ENCODE results near the gene EPHB6.

The EPHB6 gene, protein sequence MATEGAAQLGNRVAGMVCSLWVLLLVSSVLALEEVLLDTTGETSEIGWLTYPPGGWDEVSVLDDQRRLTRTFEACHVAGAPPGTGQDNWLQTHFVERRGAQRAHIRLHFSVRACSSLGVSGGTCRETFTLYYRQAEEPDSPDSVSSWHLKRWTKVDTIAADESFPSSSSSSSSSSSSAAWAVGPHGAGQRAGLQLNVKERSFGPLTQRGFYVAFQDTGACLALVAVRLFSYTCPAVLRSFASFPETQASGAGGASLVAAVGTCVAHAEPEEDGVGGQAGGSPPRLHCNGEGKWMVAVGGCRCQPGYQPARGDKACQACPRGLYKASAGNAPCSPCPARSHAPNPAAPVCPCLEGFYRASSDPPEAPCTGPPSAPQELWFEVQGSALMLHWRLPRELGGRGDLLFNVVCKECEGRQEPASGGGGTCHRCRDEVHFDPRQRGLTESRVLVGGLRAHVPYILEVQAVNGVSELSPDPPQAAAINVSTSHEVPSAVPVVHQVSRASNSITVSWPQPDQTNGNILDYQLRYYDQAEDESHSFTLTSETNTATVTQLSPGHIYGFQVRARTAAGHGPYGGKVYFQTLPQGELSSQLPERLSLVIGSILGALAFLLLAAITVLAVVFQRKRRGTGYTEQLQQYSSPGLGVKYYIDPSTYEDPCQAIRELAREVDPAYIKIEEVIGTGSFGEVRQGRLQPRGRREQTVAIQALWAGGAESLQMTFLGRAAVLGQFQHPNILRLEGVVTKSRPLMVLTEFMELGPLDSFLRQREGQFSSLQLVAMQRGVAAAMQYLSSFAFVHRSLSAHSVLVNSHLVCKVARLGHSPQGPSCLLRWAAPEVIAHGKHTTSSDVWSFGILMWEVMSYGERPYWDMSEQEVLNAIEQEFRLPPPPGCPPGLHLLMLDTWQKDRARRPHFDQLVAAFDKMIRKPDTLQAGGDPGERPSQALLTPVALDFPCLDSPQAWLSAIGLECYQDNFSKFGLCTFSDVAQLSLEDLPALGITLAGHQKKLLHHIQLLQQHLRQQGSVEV

DNA sequence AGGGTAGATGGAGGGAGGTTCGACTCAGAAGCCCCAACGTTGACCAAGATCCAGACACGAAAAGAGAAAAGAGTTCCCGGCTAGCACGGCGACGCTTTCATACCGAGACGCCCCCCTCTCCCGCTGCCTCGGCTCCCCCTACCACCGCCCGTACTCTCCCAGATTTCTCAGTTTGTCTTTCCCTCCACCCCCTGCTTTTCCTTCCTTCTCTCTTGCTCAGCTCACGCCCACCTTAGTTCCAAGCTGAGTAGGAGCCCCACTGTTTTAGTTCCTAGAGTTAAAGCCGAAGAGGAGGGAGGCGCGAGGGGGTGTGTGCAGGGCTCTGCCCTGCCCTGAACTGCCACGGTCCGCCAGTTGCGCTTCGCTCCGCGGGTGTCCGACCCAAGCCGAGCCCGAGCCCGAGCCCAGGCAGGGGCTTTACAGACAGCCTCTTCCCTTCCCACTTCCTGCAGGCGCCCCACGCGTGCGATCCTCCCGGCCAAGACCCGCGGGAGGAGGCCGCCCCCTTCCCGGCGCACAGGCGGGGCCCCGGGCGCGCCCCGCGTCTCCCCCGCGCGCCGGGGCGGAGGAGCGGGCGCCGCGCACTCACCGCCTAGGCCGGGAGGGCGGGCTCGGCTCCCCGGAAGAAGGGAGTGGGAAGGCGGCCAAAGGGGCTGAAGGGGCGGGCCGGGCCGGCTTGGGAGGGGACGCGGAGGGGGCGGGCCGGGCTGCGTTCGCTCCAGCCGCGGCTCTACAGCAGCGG, at the start of gene EPHB6:
Gene EPHB6 (plus strand): TSS at position 705 of the 742 bp plus-strand sequence. CDS start 8,152 bp downstream, outside the sequence.
- in situ Hi-C loops (cut with MboI; ENCODE audit: low sequenced_read_pairs): loop anchor here (25.0 kb wide), 1 partner anchor 358 kb away; the partner anchor contains the start of gene TAS2R40

DNA sequence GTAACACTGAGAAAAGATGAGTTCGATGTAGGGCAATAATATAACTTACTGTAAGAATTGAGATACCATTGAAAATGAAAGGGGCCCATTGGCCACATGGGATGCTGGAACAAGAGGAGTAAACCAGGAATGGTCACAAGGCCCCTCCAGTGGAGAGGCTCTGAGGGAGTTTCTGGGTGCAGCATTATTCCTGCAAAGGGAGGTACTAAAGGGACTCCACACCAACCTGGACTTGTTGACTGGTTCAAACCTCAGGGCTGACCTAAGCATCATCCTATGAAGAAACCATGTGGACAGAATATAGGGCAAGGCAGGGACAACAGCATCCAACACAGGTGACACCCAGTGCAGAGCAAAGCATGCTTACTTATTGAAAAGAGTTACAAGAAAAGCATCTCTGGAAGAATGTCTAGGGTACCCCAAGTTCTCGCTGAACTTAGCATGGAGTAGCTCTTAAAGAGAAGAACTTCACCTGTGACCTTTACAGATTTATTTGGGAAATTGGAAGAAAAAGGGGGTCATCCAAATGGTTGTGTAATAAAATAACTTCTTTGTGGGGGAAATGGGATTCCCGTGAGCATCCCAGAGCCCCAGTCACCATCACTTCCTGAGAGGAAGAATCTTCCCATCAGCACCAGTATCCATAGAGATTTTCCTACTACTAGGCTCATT, 49.4 kb upstream of the EPHB6 start:
- in situ Hi-C loops (cut with MboI; ENCODE audit: low sequenced_read_pairs): no loop called here

DNA sequence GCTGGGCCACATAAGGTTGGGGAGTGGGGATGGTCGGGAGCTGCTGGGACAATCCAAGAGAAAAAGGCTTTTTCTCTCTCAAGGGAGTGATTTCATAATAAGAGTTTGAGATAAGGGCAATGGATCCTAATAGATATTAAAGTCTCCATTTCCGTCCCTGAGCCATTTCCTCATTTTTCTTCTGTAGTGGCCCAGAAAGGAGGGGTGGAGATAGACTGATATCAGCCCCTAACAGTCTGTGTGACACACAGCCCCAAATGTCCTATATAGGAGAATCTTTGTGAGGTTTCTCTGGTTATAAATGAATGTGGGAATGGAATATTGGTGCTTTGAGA, 48.9 kb upstream of the EPHB6 start:
- in situ Hi-C loops (cut with MboI; ENCODE audit: low sequenced_read_pairs): no loop called here

DNA sequence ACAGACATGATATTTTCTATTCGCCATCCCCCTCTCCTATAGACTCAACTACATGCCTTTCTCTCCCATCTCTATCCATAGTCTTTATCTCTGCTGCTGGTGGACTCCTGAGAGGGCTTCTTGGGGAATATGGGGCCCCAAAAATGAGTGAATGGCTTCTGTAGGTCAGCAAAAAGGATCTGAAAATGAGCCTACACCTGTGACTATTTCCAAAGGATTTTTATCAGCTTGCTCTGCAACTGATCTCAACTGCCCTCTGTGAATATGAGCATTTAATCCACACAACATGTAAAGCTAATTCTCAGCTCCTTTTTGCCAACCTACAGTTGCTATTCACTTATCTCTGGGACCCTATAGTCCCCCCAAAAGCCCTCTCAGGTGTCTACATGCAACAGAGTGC, 47.9 kb upstream of the EPHB6 start:
- in situ Hi-C loops (cut with MboI; ENCODE audit: low sequenced_read_pairs): no loop called here

DNA sequence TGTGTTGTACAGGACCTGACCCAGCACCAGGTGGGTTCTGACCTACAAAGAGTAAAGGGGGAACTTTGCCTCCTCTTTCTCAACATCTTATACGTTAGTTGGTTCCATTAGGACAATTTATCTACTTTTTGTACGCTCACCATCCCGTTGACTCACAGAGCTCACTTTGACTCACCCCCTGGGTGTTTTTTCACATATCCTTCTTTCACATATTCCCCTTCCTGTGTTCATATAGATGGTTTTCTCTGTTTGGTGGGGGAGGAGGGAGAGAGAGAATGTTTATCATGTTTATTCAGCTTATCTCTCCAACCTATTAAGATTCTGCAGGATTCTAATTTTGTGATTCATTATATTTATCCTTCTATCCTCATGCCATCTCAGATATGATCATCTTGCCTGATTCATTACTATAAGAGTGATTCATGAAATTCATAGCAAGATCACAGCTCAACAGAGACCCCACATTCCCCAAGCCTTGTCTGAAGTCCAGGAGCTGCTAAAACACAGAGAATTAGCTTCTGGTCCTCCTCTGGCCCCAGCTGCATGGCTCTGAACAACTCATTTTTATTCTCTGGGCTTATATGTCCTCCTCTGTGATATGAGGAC, 46.9 kb upstream of the EPHB6 start:
- in situ Hi-C loops (cut with MboI; ENCODE audit: low sequenced_read_pairs): no loop called here

DNA sequence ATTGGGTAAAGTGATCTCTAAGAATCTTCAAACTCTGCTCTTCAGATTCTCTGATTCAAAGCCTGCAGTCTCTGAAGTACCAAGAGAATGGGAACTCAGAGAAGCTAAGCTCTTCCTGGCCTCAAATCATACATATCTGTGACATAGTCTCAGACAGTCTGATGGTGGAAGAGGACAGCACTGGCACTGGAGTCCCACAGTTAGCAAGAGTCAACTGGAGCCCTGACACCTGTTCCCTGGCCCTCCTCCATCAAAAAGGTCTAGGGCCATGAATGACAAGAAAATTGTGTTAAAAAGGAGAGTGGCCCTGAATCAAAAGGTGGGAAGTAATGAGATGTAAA, 46.4 kb upstream of the EPHB6 start:
- in situ Hi-C loops (cut with MboI; ENCODE audit: low sequenced_read_pairs): no loop called here

DNA sequence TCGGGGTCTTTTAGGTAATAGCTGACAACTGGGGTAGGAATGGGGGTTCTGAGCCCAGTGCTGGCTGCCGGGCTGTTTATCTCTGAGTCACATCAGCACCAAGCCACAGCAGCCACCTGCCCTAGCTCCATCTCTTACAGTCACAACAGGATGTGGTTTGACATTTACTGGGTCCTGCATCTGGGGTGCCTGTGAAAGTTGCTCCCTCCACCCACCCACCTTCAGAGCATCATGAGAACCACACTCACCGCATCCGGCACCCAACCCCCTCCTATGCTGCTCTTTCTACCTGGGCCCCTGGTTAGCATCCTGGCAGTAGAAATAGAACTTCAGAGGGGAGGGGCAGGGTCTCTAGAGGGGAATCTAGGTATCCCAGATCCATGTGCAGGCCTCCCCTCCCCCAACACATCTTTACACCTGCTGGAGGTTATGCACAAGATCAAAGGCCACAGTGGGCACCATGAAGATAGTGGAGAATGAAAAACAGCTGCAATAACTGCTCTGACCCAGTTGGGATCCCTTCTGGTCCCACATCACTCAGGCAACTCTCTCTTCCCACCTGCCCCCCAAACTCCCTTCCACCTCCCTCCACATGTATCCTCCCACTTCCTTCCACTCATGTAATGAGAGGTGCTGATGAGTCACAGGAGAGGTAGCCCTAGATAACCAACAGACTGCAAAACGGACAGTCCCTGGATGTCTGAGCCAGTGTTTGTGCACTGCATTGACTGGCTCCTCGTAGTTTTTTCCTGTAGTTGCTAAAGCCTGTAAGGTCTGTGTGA, 45.9 kb upstream of the EPHB6 start:
- in situ Hi-C loops (cut with MboI; ENCODE audit: low sequenced_read_pairs): no loop called here

DNA sequence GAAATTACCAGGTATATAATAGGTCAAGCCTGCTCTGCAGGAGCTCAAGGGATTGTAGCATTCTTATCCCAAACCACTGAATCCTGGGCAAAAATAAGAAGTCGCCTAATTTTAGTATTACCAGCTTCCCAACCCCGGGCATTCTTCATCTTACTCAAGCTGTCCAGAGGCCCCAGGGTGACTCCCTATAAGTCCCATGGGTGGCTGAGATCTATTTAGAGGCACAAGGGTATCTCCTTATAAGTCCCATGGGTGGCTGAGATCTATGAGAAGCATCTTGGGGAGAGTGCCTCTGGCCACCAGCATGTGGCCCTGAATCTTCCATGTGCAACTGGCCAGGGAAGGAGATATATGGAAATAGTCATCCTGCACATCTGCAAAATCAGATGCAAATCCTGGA, 45.2 kb upstream of the EPHB6 start:
- in situ Hi-C loops (cut with MboI; ENCODE audit: low sequenced_read_pairs): no loop called here

DNA sequence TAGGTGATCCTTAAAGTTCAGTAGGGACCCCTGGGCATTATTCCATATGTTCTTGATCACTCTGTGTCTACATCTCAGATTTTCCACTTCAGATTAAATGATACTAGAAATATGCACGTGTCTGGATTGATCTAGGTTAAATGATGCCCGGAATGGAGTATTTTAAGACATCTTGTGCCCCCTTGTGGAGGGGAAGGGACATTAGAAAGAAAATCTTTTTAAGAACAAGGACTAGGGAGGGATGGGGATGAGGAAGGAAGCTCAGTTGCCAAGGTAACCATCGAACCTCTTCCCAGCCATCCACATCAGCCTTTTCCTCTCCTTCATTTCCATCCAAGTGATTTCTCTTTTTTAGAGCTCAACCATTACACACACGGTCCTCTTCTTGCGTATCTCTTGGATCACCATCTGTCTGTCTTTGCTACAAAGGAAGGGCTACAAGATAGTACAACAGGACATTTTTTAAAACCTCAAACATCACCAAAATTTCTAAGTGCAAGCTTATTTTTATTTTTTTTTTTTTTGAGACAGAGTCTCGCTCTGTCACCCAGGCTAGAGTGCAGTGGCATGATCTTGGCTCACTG, 43.6 kb upstream of the EPHB6 start:
- in situ Hi-C loops (cut with MboI; ENCODE audit: low sequenced_read_pairs): no loop called here

DNA sequence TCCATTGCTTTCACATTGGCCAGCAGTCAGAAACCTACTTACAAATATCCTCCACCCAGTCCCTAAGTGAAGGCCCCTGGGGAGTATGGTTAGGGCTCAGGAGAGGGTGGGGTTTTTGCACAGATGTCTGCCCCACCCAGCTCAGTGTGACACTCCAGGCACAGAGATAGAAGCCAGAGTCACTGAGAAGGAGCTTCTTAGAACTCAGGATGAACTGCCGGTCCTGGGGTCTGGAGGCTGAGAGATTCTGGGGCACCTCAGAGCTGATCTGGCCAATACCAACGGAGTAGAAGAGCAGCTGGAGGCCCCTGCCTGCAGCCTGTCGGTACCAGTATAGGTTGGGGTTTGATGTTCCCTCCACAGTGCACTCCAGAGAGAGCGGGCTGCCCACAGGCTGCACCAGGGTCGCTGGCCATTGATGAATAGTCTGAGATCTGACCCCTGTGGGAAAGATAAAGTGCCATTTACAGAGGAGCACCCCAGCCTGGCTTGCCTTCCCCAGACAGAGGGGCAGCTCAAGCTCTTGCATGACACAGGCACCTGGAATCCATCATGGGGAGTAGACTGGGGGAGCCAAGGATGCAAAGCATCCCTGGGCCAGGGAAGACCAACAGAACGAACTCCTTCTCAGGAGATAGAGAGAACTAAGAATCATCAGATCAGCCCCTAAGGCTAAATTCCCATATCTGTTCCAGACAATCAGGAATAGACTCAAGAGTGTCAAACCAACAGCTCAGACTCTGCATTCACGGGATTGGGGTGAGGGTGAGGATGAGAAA, 42.2 kb upstream of the EPHB6 start:
- in situ Hi-C loops (cut with MboI; ENCODE audit: low sequenced_read_pairs): no loop called here

DNA sequence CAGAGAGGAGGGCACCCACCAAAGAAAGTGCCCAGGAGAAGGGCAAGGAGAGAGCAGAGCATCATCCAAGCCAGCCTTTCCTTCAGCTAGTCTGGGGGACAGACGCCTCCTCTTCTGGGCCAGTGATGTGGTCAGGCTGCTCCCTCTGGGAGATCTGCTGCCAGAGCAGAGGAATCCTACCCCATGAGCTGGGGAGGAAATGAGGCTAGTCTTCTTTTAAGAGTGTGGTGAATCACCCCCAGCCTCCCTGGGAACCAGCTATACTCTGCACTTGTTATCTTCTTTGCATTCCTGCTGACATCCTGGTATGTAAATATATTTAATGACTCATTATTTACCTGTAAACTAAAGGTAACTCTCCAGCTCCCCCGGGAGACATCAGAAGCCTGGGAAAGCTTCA, 41.6 kb upstream of the EPHB6 start:
- in situ Hi-C loops (cut with MboI; ENCODE audit: low sequenced_read_pairs): no loop called here

DNA sequence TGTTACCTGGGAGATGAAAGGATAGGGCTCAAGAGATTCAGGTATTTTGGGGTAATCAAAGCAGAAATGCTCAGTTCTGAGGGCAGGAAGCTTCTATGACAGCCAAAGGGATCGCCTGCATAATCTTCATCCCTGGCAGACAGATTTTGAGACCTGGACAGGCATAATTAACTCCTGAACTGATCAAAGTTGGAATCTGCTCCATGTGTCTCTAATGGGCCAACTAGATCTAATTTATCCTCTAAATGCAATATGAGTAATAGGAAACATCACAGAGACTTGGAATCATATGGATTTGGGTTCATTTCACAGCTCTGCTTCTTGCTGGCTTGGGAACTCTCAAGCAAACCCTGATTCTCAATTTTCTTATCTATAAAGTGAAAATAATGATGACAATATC, 41.2 kb upstream of the EPHB6 start:
- in situ Hi-C loops (cut with MboI; ENCODE audit: low sequenced_read_pairs): no loop called here

DNA sequence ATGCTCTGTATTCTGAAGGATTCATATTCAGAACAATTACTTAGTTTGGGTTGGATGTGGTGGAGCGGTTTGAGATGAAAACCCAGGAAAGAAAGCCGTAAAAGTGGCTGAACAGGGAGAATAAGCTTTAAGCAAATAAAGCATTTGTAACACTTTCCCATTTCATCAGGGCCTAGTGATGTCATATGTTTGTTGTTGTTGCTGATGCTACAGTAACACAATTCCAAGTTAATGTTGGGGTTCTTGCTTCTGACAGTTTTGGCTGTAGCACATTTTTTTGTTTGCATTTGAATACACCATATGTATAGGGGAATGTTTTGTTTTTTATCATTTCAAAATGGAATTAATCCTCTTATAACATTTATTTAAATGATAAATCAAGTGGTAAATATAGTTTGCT, 40.4 kb upstream of the EPHB6 start:
- in situ Hi-C loops (cut with MboI; ENCODE audit: low sequenced_read_pairs): no loop called here

DNA sequence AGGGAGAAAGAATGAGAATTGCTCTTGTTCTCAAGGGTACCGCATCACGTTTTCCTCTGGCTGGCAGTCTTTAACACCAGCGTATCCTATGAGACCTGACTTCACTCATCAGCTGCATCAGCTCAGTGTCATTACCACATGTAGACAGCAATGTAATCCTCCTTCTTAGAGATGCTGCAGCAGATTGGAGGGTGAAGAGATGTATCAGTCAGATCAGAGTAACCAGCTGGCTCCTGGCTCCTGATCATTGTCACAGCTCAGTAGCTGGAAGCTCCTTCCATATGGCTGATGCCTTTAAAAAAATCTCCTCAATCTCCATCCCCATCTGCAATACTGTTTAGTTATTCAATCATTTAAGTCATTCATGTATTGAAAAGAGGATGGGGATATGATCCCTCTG, 39.7 kb upstream of the EPHB6 start:
- in situ Hi-C loops (cut with MboI; ENCODE audit: low sequenced_read_pairs): no loop called here

DNA sequence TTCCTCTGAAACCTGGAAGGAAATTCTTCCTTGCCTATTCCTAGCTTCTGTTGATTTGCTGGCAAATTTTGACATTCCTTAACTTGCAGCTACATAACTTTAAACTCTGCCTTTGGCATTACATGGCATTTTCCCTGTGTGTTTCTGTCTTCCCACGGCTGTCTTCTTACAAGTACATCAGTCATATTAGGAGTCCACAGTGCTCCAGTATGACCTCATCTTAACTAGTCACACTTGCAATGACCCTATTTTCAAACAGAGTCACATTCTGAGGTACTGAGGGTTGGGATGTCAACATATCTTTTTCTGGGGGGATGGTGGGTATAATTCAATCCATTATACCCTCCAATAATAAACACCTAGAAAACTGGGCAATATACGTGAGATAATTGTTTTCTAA, 37.4 kb upstream of the EPHB6 start:
- in situ Hi-C loops (cut with MboI; ENCODE audit: low sequenced_read_pairs): no loop called here

DNA sequence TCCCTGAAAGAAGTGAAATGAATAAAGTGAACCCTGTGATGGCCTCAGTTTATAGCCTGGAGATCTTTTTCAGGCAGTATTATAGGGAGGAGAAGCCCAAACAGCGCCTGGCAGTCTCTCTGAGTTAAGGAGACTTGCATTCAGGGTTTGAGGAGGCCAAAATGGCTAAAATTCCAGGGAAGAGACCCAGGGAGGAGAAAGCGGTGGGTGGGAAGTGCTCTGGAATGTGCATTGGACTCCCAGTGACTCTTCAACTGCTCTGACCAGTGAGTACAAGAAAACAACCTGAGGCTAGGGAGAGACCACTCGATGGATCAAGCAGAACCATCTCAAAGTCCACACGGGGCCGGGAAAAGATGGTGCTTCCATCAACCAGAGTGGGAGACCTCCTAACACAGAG, 35.3 kb upstream of the EPHB6 start:
- in situ Hi-C loops (cut with MboI; ENCODE audit: low sequenced_read_pairs): no loop called here

DNA sequence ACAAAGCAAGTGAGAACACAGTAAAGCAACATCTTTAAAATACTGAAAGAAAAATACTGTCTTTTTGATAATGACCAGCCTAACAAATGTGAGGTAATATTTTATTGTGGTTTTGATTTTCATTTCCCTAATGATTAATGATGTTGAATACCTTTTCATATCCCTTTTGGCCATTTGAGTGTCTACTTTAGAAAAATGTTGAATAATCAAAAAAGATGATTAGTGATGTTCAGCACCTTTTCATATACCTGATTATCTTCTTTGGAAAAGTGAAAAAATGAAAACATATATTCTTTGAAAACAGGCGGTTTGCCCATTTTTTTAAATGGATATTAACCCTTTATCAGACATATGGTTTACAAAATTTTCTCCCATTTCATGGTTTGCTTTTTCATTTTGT, 32.2 kb upstream of the EPHB6 start:
- in situ Hi-C loops (cut with MboI; ENCODE audit: low sequenced_read_pairs): no loop called here

DNA sequence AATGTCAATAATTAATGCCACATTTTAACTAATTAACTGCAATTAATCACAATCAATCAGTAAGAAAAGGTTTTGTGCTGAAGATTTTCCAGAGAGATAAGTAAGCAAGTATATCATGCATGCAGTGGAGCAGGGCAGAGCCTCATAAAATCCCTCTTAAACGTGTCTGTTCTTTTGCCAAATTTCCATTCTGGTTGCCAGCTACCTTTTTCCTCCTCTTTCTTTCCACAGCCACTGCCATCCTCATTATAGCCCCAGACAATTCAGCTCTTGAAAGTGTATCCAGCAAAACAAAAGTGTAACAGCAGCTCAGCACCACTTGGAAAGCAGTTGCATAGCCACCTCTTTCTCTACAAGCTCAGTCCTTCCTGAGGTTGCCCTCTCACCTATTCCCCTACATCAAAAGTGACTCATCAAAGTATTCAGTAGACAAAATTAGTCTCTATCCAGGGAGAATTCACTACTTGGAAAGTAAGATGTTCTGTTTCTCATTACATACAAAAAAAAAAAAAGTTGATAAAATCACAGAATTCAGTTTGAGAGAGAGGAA, 26.9 kb upstream of the EPHB6 start:
- in situ Hi-C loops (cut with MboI; ENCODE audit: low sequenced_read_pairs): no loop called here

All from HL-60/S4 treated with phorbol 12-myristate 13-acetate at 8.2 ng/mL for 4 days and 3 days (cell line).